HG03039 (cell line): ENCODE results near the gene ZNRF1.

Source experiments
- ATAC-seq: cut with Tn5 transposase; IDR thresholded peaks from one replicate; pipeline ENCODE4 v1.9.1; 2021; ENCODE audit warnings: mild to moderate bottlenecking, moderate library complexity; ENCODE audit not compliant: unreplicated experiment

ZNRF1 gene

GRCh38 chr16:75058806-75059205 is 60.0 kb downstream of the ZNRF1 start:
- ATAC-seq: no peak

GRCh38 chr16:75059411-75059810 is 60.6 kb downstream of the ZNRF1 start:
- ATAC-seq: no peak

- ATAC-seq: no peak
Observed at GRCh38 chr16:75060723-75061122, 61.9 kb downstream of the ZNRF1 start.

GRCh38 chr16:75061669-75062068 is 62.8 kb downstream of the ZNRF1 start:
- no peak for ATAC-seq

GRCh38 chr16:75062135-75062975 is 63.5 kb downstream of the ZNRF1 start:
- ATAC-seq: no peak

GRCh38 chr16:75062976-75063346 is 64.1 kb downstream of the ZNRF1 start:
- ATAC-seq: no peak

- no peak for ATAC-seq
Observed at GRCh38 chr16:75063549-75064088, 64.8 kb downstream of the ZNRF1 start.

GRCh38 chr16:75064403-75065148 is 65.8 kb downstream of the ZNRF1 start:
- no peak for ATAC-seq

GRCh38 chr16:75065149-75065505 is 66.3 kb downstream of the ZNRF1 start:
- no peak for ATAC-seq

- ATAC-seq: no peak
Observed at GRCh38 chr16:75065521-75066149, 66.8 kb downstream of the ZNRF1 start.

- ATAC-seq: no peak
Observed at GRCh38 chr16:75066861-75067447, 68.1 kb downstream of the ZNRF1 start.

- no peak for ATAC-seq
Observed at GRCh38 chr16:75068085-75069031, 69.5 kb downstream of the ZNRF1 start.

GRCh38 chr16:75070012-75070841 is 71.4 kb downstream of the ZNRF1 start:
- ATAC-seq: no peak

- ATAC-seq: no peak
Observed at GRCh38 chr16:75071621-75072020, 72.8 kb downstream of the ZNRF1 start.

GRCh38 chr16:75072239-75072947 is 73.6 kb downstream of the ZNRF1 start:
- ATAC-seq: no peak

- ATAC-seq: no peak
Observed at GRCh38 chr16:75073545-75074303, 74.9 kb downstream of the ZNRF1 start.

GRCh38 chr16:75074304-75074793 is 75.5 kb downstream of the ZNRF1 start:
- no peak for ATAC-seq
